ENCODE data around the gene ACSM3.

GRCh38 chr16:20806168-20807050 lies 42.6 kb downstream of the ACSM3 start, which contains the start of the genes ERI2 and REXO5:
- peak in 2 of 3 experiments; percentile 10 to 41 for TF ChIP-seq CTCF (IDR thresholded peaks at IDR 0.05)
- no peak for TF ChIP-seq POLR2A (IDR thresholded peaks at IDR 0.05)

All from testis (tissue), 2 donors.